Fibroblast of villous mesenchyme (primary cell): Measurements from ENCODE around the gene MPV17. TPM values are rescaled to one million over a fixed set of nuclear protein-coding genes. Genes with fewer than 3 reads are reported as not detected.
"Not testable (repeated sequence)": the region's sequence is repeated elsewhere in the genome, so short reads cannot be mapped to it uniquely, and the experiment has no call there.

ENCODE experiments used
- DNase-seq: peaks from one replicate; pipeline ENCODE4 v3.0.0-alpha.2; 2010; ENCODE audit warnings: low read depth
- H3K4me3 ChIP-seq: 2 replicates; pipeline ENCODE4 v1.5.1; 2011; ENCODE audit warnings: low read depth, mild to moderate bottlenecking, low read length
- total RNA-seq: library from RNA; depleted of rRNA; stranded (reverse); fragments of >200 nt; gene quantifications from 2 replicates; pipeline ENCODE4 v1.2.3, GENCODE V29; 2012
- TF ChIP-seq, protein P1 (sequence below): IDR thresholded peaks from 2 replicates; pipeline ENCODE4 v1.5.1; 2012; ENCODE audit warnings: low read depth, mild to moderate bottlenecking, low read length; ENCODE audit not compliant: insufficient read depth

MPV17 gene
- total RNA-seq, 1 donor, result 73.8 TPM

DNA sequence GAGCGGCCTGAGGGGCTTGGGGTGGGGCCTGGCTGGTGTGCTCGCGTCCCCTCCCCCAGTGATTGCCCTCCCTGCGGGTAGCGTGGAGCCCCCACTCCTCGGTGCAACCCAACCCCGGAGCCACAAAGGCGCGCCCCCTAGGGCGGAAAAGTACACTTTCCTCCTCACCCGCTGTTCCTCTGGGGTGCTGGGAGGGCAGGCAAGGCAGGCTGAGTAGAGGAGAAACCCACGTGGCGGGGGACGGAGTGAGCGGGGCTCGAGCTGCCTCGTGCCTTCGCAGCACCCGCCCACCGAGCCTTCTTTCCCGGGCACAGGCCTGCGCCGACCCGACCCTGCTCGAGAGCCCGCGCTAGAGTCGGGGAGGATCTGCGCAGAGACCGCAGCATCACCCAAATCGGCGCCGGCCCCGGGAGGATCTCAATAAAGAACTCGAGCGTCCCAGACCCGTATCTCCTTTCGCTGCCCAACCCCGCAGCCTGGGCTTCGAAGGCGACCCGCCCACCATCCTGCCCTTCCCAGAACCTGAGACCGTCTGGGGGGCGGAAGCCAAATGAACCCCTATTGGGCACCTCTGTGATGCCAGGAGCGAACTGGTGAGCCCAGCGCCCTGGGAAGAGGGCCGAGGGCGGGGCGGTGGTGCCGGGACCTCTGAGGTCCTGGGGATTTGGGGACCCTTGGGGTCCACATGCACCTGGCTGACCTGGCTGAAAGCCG, 16.2 kb downstream of the MPV17 start:
- TF ChIP-seq, protein P1, sequence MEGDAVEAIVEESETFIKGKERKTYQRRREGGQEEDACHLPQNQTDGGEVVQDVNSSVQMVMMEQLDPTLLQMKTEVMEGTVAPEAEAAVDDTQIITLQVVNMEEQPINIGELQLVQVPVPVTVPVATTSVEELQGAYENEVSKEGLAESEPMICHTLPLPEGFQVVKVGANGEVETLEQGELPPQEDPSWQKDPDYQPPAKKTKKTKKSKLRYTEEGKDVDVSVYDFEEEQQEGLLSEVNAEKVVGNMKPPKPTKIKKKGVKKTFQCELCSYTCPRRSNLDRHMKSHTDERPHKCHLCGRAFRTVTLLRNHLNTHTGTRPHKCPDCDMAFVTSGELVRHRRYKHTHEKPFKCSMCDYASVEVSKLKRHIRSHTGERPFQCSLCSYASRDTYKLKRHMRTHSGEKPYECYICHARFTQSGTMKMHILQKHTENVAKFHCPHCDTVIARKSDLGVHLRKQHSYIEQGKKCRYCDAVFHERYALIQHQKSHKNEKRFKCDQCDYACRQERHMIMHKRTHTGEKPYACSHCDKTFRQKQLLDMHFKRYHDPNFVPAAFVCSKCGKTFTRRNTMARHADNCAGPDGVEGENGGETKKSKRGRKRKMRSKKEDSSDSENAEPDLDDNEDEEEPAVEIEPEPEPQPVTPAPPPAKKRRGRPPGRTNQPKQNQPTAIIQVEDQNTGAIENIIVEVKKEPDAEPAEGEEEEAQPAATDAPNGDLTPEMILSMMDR, result no peak
- no peak overlapping the region for H3K4me3 ChIP-seq
- no peak for DNase-seq

DNA sequence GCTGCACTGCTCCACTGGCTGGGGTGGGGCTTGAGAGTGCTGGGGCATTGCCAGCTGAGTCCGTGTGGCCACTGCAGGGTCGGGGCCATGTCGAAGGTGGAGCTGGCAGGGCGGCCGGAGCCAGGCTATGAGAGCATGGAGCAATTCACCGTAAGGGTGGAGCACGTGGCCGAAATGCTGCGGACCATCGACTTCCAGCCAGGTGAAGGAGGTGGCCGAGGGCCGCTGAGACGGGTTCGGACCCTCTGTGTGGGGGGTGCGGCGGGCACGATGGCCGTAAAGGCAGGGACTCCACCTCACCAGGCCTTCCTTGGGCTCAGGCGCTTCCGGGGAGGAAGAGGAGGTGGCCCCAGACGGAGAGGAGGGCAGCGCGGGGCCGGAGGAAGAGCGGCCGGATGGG, 16.8 kb downstream of the MPV17 start:
- TF ChIP-seq, protein P1, result no peak
- DNase-seq, result no peak
- H3K4me3 ChIP-seq, result no peak overlapping the region

DNA sequence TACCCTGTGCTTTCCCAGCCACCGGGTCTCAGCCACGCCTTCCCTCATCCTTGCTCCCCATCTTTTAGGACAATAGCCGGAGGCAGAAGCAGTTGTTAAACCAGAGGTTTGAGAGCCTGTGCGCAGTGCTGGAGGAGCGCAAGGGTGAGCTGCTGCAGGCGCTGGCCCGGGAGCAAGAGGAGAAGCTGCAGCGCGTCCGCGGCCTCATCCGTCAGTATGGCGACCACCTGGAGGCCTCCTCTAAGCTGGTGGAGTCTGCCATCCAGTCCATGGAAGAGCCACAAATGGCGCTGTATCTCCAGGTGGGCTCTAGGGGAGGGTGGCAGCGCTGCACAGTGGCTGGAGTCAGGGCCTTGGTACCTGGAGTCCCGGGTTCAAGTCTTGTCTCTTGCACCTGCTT, 17.4 kb downstream of the MPV17 start:
- TF ChIP-seq, protein P1, result no peak
- DNase-seq, result no peak
- no peak overlapping the region for H3K4me3 ChIP-seq

DNA sequence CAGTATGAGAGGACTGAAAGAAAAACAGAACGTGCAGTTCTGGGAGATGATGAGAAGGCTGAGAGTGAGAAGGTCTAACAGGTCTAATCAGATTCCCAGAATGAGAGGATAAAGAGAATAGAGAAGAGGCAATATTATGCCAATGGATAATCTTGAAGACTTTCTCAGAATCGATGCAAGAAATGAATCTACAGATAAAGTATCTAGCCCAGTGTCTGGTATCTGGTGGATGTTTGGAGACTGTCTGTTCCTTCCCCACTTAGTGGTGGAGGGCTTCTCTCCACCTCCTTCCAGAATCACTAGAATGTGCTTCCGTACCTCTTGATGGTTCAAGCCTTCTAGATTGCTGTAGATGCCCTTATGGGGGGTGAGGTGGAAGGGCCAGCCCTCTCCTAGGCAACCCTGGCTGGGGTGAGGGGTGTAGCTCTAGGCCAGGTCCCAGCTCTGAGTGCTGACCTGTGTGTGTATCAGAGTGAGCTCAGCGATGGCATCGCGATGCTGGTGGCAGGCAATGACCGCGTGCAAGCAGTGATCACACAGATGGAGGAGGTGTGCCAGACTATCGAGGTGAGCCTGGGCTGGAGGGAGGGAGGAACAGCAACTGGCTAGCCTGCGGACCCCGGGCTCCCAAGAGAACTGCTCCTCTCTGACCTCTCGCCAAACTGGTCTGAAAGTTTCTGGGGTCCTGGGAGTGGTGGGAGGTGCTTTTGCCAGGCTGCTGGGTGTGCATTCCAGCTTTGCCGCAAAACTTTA, 18.2 kb downstream of the MPV17 start:
- TF ChIP-seq, protein P1, result no peak
- DNase-seq, result no peak
- H3K4me3 ChIP-seq, result no peak overlapping the region

DNA sequence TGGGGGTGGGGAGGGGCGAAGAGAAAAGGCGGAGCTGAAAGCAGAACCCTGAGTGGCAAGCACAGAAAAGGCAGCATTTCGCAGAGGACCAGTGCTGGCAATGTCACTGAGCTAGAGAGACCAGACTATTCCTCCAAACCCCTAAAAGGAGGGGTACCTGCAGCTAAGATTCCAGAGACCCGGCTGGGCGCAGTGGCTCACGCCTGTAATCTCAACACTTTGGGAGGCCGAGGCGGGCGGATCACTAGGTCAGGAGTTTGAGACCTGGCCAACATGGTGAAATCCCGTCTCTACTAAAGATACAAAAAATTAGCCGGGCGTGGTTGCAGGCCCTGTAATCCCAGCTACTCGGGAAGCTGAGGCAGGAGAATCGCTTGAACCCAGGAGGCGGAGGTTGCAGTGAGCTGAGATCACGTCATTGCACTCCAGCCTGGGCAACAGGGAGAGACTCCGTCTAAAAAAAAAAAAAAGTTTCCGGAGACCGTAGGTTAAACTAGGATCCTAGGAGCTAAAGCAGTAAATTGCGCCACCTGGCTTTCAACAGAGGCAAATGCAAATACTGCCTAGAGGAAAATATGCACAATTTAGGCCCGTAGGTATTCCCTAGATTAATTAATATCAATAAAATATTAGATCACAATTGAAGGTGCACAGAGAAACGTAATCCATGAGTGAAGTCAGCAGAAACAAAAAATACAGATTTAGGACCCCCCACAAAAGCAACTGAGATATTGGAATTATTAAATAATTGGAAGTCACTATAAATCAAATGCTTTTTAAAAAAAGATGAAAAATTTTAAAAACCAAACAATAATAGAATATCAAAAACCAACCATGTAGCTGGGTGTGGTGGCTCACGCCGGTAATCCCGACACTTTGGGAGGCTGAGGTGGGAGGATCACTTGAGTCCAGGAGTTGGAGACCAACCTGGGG, 19.5 kb downstream of the MPV17 start:
- peak overlapping the region; percentile 36 for H3K4me3 ChIP-seq

DNA sequence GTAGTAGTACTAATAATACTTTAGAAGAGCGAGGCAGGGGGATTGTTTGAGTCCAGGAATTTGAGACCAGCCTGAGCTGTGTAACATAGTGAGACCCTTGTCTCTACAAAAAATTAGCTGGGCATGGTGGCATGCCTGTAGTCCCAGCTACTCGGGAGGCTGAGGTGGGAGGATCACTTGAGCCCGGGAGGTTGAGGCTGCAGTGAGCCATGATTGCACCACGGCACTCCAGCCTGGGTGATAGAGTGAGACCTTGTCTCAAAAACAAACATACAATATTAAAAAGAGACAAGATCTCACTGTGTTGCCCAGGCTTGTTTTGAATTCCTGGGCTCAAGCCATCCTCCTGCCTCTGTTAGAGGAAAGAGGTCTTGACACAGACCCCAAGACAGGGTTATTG, 22.3 kb downstream of the MPV17 start:
- DNase-seq, H3K4me3 ChIP-seq: not testable (repeated sequence)

More for the DNA sequence above, 19.5 kb downstream of the MPV17 start:
- TF ChIP-seq, protein P1, result peak; percentile 81
- DNase-seq, result peak; percentile 82
